ENCODE results near the gene HASPIN. TPM values are rescaled to one million over a fixed set of nuclear protein-coding genes. Genes with fewer than 3 reads are reported as not detected.

Gene HASPIN
- total RNA-seq, 2 donors from 2014 or later, result 14.7 to 24.6 TPM

DNA sequence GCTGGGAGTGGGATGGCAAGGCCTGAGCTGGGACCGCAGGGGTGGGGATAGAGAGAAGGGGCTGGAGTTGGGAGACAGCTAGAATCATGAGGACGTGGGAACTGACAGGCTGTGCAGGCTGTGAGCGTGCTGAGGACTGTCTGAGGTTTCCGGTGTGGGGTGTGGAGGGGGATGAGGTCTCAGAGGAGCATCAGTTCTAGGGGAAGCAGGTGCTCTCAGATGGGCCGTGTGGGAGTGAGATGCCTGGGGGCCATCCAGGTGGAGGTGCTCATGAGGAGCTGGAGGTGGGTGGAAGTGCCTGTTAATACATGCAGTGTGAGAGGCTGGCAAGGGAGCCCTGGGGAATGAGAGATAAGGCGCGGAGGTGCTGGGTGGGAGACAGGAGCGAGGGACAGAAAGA lies 27.2 kb downstream of the HASPIN start:
- TF ChIP-seq, protein P1, sequence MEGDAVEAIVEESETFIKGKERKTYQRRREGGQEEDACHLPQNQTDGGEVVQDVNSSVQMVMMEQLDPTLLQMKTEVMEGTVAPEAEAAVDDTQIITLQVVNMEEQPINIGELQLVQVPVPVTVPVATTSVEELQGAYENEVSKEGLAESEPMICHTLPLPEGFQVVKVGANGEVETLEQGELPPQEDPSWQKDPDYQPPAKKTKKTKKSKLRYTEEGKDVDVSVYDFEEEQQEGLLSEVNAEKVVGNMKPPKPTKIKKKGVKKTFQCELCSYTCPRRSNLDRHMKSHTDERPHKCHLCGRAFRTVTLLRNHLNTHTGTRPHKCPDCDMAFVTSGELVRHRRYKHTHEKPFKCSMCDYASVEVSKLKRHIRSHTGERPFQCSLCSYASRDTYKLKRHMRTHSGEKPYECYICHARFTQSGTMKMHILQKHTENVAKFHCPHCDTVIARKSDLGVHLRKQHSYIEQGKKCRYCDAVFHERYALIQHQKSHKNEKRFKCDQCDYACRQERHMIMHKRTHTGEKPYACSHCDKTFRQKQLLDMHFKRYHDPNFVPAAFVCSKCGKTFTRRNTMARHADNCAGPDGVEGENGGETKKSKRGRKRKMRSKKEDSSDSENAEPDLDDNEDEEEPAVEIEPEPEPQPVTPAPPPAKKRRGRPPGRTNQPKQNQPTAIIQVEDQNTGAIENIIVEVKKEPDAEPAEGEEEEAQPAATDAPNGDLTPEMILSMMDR (conservative IDR thresholded peaks at IDR 0.05), result no peak
- H3K27ac ChIP-seq (ENCODE audit: low read depth, low read length), result no peak overlapping the region
- H3K27ac Mint-ChIP-seq, result no peak overlapping the region
- no peaks in the 10 kb centered on the region for H3K4me1 ChIP-seq (ENCODE audit: control insufficient read depth, insufficient read depth, low read length)
- no peaks in the 10 kb centered on the region for H3K9me3 ChIP-seq (ENCODE audit: control insufficient read depth, low read length)
- 87 to 89% methylated on average over 7 to 8 of the region's 8 CpGs for WGBS, 2 experiments (ENCODE audit: insufficient coverage in 1 of 2, insufficient read length in 1 of 2)
- no peaks in the 10 kb centered on the region for H3K36me3 ChIP-seq (ENCODE audit: control insufficient read depth, insufficient read depth, low read length)
- no peaks in the 10 kb centered on the region for H3K4me1 Mint-ChIP-seq
- no peak overlapping the region for H3K9ac ChIP-seq (ENCODE audit: extremely low read depth, low read length, poor library complexity, severe bottlenecking)
- no peaks in the 10 kb centered on the region for H3K36me3 Mint-ChIP-seq (ENCODE audit: low read depth)
- no peaks in the 10 kb centered on the region for H3K9me3 Mint-ChIP-seq
- H3K27me3 Mint-ChIP-seq (ENCODE audit: insufficient read depth), result no peaks in the 10 kb centered on the region
- no peak for DNase-seq
- H3K27me3 ChIP-seq (ENCODE audit: control insufficient read depth, insufficient read depth, low read length, poor library complexity, severe bottlenecking), result no peaks in the 10 kb centered on the region
- no peak overlapping the region for H3K4me3 Mint-ChIP-seq
- H3K4me3 ChIP-seq (ENCODE audit: low read length), result no peak overlapping the region

DNA sequence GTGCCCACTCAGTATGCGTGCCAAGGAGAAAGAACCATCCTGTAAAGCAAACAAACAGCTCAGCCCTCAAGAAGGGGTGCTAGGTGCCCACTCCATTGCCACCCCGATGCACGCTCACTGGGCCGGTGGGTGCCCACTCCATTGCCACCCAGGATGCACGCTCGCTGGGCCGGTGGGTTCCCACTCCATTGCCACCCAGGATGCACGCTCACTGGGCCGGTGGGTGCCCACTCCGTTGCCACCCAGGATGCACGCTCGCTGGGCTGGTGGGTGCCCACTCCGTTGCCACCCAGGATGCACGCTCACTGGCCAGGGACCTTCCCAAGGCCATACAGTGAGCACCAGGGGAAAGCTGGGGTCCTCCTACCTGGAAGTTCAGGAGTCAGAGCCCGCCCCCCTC lies 28.1 kb downstream of the HASPIN start:
- WGBS, 2 experiments (ENCODE audit: insufficient coverage in 1 of 2, insufficient read length in 1 of 2), result 92 to 96% methylated on average over 7 to 15 of the region's 15 CpGs
- Mint-ChIP-seq H3K4me1 (no peaks in the 10 kb centered on the region), H3K4me3 (no peak overlapping the region), H3K9me3 (no peaks in the 10 kb centered on the region), H3K27me3 (ENCODE audit: insufficient read depth) (no peaks in the 10 kb centered on the region), H3K27ac (no peak overlapping the region), H3K36me3 (ENCODE audit: low read depth) (no peaks in the 10 kb centered on the region)
- no peaks in the 10 kb centered on the region for H3K9me3 ChIP-seq (ENCODE audit: control insufficient read depth, low read length)
- H3K27ac ChIP-seq (ENCODE audit: low read depth, low read length), result no peak overlapping the region
- TF ChIP-seq, protein P1 (conservative IDR thresholded peaks at IDR 0.05), result no peak
- H3K9ac ChIP-seq (ENCODE audit: extremely low read depth, low read length, poor library complexity, severe bottlenecking), result no peak overlapping the region
- no peaks in the 10 kb centered on the region for H3K4me1 ChIP-seq (ENCODE audit: control insufficient read depth, insufficient read depth, low read length)
- H3K4me3 ChIP-seq (ENCODE audit: low read length), result no peak overlapping the region
- no peaks in the 10 kb centered on the region for H3K27me3 ChIP-seq (ENCODE audit: control insufficient read depth, insufficient read depth, low read length, poor library complexity, severe bottlenecking)
- no peak for DNase-seq
- H3K36me3 ChIP-seq (ENCODE audit: control insufficient read depth, insufficient read depth, low read length), result no peaks in the 10 kb centered on the region

DNA sequence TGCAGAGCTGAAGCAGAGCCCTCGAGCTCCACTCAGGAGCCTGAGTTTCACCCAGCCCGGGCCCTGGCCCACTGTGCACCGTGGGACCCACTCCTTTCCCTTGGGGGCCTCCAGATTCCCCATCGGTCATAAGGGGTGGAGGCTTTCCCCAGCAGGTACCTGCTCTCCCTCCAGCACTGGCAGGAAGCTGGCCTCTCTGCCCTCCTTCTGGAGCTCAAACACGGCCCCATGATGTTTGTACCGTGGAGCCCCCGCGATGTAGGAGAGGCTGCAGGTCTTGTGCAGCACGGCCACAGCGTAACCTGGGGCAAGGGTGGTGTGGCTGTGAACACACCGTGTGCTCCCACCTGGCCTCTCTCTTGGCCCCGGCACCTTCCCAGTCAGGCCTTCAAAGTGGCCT lies 29.9 kb downstream of the HASPIN start:
- TF ChIP-seq, protein P1 (conservative IDR thresholded peaks at IDR 0.05), result no peak
- Mint-ChIP-seq H3K9me3 (no peaks in the 10 kb centered on the region), H3K27me3 (ENCODE audit: insufficient read depth) (no peaks in the 10 kb centered on the region), H3K27ac (no peak overlapping the region), H3K4me3 (no peak overlapping the region), H3K4me1 (no peaks in the 10 kb centered on the region), H3K36me3 (ENCODE audit: low read depth) (no peaks in the 10 kb centered on the region)
- Histone ChIP-seq H3K36me3 (ENCODE audit: control insufficient read depth, insufficient read depth, low read length) (no peaks in the 10 kb centered on the region), H3K27ac (ENCODE audit: low read depth, low read length) (no peak overlapping the region), H3K9me3 (ENCODE audit: control insufficient read depth, low read length) (no peaks in the 10 kb centered on the region), H3K9ac (ENCODE audit: extremely low read depth, low read length, poor library complexity, severe bottlenecking) (no peak overlapping the region), H3K27me3 (ENCODE audit: control insufficient read depth, insufficient read depth, low read length, poor library complexity, severe bottlenecking) (no peaks in the 10 kb centered on the region), H3K4me3 (ENCODE audit: low read length) (no peak overlapping the region), H3K4me1 (ENCODE audit: control insufficient read depth, insufficient read depth, low read length) (no peaks in the 10 kb centered on the region)
- DNase-seq, result no peak
- 79 to 89% methylated on average over 6 to 12 of the region's 12 CpGs for WGBS, 2 experiments (ENCODE audit: insufficient coverage in 1 of 2, insufficient read length in 1 of 2)

Data from endodermal cell (in vitro differentiated cells).